K562 (cell line): ENCODE measurements around the gene CYLD. TPM values are rescaled to one million over a fixed set of nuclear protein-coding genes. Genes with fewer than 3 reads are reported as not detected.

Experiments
- FOXM1 ChIP-seq, 2 experiments: fragments of 450-650 bp in 1 of 2; sonication (generic) in 1 of 2; formaldehyde crosslinking in 1 of 2; IDR thresholded peaks; 2 replicates each; pipeline versions ENCODE4 v1.6.1 to v1.9.0; 2017 to 2022; ENCODE audit warnings: low read depth in 2 of 2, mild to moderate bottlenecking in 2 of 2, missing genetic modification reagents in 1 of 2, moderate library complexity in 1 of 2
- HMG20B ChIP-seq: fragments of 250-450 bp; sonication (Bioruptor Pico); IDR thresholded peaks from 2 replicates; pipeline ENCODE4 v1.5.0; 2021; ENCODE audit warnings: mild to moderate bottlenecking
- HNRNPL ChIP-seq: fragments of 200-400 bp; formaldehyde crosslinking; IDR thresholded peaks from 2 replicates; pipeline ENCODE4 v1.6.1; 2017; ENCODE audit warnings: low read depth, mild to moderate bottlenecking, low read length
- KDM5B ChIP-seq: fragments of 200-600 bp; sonication (generic); IDR thresholded peaks from 2 replicates; pipeline ENCODE4 v1.6.1; 2012; ENCODE audit warnings: low read depth, mild to moderate bottlenecking, moderate library complexity, low read length, control low read depth, inconsistent platforms; ENCODE audit not compliant: insufficient replicate concordance
- NFE2L1 ChIP-seq: fragments of 450-650 bp; IDR thresholded peaks from 2 replicates; pipeline ENCODE4 v1.6.1; 2016; ENCODE audit warnings: missing genetic modification characterization, low read depth, mild to moderate bottlenecking, missing compliant biosample characterization, moderate library complexity, borderline replicate concordance
- NR2F6 ChIP-seq: fragments of 450-650 bp; formaldehyde crosslinking; IDR thresholded peaks from 2 replicates; pipeline ENCODE4 v1.4.0; 2020; ENCODE audit warnings: mild to moderate bottlenecking
- POLR2B ChIP-seq: fragments of 450-650 bp; IDR thresholded peaks from 2 replicates; pipeline ENCODE4 v1.6.1; 2018; ENCODE audit warnings: low read depth; ENCODE audit not compliant: partially characterized antibody
- POLR2H ChIP-seq: IDR thresholded peaks from 2 replicates; pipeline ENCODE4 v1.6.1; 2016; ENCODE audit warnings: missing genetic modification characterization, low read depth, mild to moderate bottlenecking, control low read depth, missing compliant biosample characterization, moderate library complexity
- POLR3A ChIP-seq: IDR thresholded peaks from 2 replicates; pipeline ENCODE4 v1.6.1; 2011; ENCODE audit warnings: borderline replicate concordance, mild to moderate bottlenecking, moderate library complexity; ENCODE audit not compliant: insufficient read length, insufficient read depth; ENCODE audit errors: extremely low read depth
- POLR3G ChIP-seq: IDR thresholded peaks from 2 replicates; pipeline ENCODE4 v1.6.1; 2011; ENCODE audit not compliant: insufficient read length, insufficient replicate concordance; ENCODE audit errors: extremely low read depth
- RNF2 ChIP-seq: sonication (generic); IDR thresholded peaks from 2 replicates; pipeline ENCODE4 v1.6.1; 2016
- SMARCA4 ChIP-seq: fragments of 450-650 bp; IDR thresholded peaks from 2 replicates; pipeline ENCODE4 v1.6.1; 2016
- TSC22D4 ChIP-seq: fragments of 450-650 bp; IDR thresholded peaks from 2 replicates; pipeline ENCODE4 v1.6.1; 2016; ENCODE audit warnings: missing genetic modification characterization, missing biosample characterization, control low read depth
- YBX1 ChIP-seq: fragments of 450-650 bp; IDR thresholded peaks from 2 replicates; pipeline ENCODE4 v1.7.1; 2016; ENCODE audit warnings: mild to moderate bottlenecking
- ZBTB1 ChIP-seq: sonication (generic); formaldehyde crosslinking; IDR thresholded peaks from 2 replicates; pipeline ENCODE4 v1.8.1; 2023; ENCODE audit warnings: missing genetic modification reagents, low read depth, mild to moderate bottlenecking, borderline replicate concordance
- ZNF124 ChIP-seq: sonication (generic); formaldehyde crosslinking; IDR thresholded peaks from 2 replicates; pipeline ENCODE4 v1.8.1; 2022; ENCODE audit warnings: missing genetic modification reagents
- ZNF143 ChIP-seq: sonication (generic); formaldehyde crosslinking; IDR thresholded peaks from 2 replicates; pipeline ENCODE4 v1.9.0; 2022; ENCODE audit warnings: mild to moderate bottlenecking, missing genetic modification reagents
- ZNF175 ChIP-seq: fragments of 200-800 bp; sonication (Bioruptor generic); IDR thresholded peaks from 2 replicates; pipeline ENCODE4 v1.6.1; 2016; ENCODE audit warnings: low read depth, mild to moderate bottlenecking, missing genetic modification characterization, missing compliant biosample characterization
- ZNF311 ChIP-seq: fragments of 250-450 bp; sonication (Bioruptor Pico); IDR thresholded peaks from 2 replicates; pipeline ENCODE4 v1.4.0; 2020; ENCODE audit warnings: mild to moderate bottlenecking, moderate library complexity
- polyA plus RNA-seq, 8 experiments: library from polyadenylated mRNA; depleted of rRNA in 4 of 8; stranded (reverse) in 5 of 8; unstranded in 3 of 8; fragments of >200 nt; fragmentation: Nextera tagmentation in 2 of 8; fragmentation: Illumina TruSeq in 1 of 8; extraction: Ambion mirVana in 2 of 8; extraction: Trizol in 1 of 8; gene quantifications; 2 replicates each; pipeline versions ENCODE4 v1.2.1 to v1.2.3, GENCODE V29; 2011 to 2014; ENCODE audit warnings: inconsistent platforms in 1 of 8, missing spikeins in 1 of 8
- total RNA-seq, 7 experiments: library from RNA; depleted of rRNA in 6 of 7; stranded (reverse); fragments of >200 nt in 6 of 7; fragmentation: Illumina TruSeq in 2 of 7; extraction: Trizol in 2 of 7; gene quantifications; 2 replicates each; pipeline versions ENCODE4 v1.2.1 to v1.2.3, GENCODE V29; 2011 to 2021; ENCODE audit warnings: low replicate concordance in 1 of 7
- TF ChIP-seq, protein P1 (sequence below): sonication (generic); IDR thresholded peaks from 2 replicates; pipeline ENCODE4 v1.6.1; 2016
- TF ChIP-seq, protein P2 (sequence below), 2 experiments: IDR thresholded peaks in 1 of 2; conservative IDR thresholded peaks in 1 of 2; 2 replicates each; pipeline ENCODE4 v1.6.1; 2016; ENCODE audit warnings: low read depth in 2 of 2, mild to moderate bottlenecking in 1 of 2, missing compliant biosample characterization in 1 of 2, missing genetic modification characterization in 1 of 2, moderate library complexity in 1 of 2
- TF ChIP-seq, protein P3 (sequence below), 2 experiments: fragments of 450-650 bp in 1 of 2; sonication (generic) in 1 of 2; formaldehyde crosslinking in 1 of 2; IDR thresholded peaks in 1 of 2; conservative IDR thresholded peaks in 1 of 2; 2 replicates each; pipeline versions ENCODE4 v1.6.1 to v1.8.1; 2016 to 2023; ENCODE audit warnings: mild to moderate bottlenecking in 2 of 2, moderate library complexity in 2 of 2, inconsistent platforms in 1 of 2, missing genetic modification reagents in 1 of 2

CYLD gene
- total and polyA plus RNA-seq, 9 of the 15 experiments (the other 6 are each of a cell fraction or from before 2014, with no cell fraction given), result 3.4 to 7.4 (median 5.3) TPM

DNA sequence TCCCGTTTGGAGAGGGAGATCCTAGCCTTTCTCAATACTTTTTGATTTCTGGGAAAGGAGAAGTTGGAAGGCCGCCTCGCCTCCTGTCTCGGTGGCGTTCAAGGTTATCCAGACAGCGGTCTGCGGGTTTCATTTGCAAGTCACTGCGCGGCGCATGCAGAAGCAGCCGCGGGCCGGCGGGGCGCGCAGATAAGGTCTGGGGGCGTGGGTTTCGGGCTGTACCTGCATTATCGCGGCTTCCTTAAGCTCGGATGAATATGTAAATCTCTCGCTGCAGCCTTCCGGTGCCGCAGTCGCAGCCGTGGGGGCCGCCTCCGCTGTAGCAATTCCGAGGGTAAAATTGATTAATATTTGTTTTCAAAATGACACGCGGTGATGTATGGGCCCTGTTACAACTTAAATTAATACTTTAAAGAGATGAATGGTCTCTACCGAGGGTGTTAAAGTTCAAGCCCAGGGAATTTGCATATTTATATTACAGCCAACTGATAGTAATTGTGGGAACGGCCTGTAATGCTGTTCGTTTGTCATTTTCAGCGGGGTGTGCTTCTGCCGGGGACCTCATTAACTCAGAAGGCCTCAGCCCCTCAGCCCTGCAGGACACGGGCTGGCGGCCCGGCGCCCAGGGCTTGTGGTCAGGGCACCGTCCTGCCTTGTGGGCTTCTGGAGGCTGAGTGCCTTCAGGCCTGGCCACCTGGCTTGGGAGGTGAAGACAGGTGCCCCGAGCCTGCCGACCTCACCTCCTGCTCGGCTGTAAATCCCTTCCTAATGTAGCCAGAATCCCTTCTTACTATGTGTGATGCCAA, 99.4 kb downstream of the CYLD start (continued):
- no peak for TF ChIP-seq NFE2L1 (tag)
- no peak for TF ChIP-seq ZNF175 (CRISPR knock-in tag)
- TF ChIP-seq POLR2B, result no peak
- peak; percentile 75 for TF ChIP-seq RNF2
- TF ChIP-seq TSC22D4, result no peak
- TF ChIP-seq POLR3A, result no peak
- TF ChIP-seq, protein P1, sequence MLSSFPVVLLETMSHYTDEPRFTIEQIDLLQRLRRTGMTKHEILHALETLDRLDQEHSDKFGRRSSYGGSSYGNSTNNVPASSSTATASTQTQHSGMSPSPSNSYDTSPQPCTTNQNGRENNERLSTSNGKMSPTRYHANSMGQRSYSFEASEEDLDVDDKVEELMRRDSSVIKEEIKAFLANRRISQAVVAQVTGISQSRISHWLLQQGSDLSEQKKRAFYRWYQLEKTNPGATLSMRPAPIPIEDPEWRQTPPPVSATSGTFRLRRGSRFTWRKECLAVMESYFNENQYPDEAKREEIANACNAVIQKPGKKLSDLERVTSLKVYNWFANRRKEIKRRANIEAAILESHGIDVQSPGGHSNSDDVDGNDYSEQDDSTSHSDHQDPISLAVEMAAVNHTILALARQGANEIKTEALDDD, result no peak
- TF ChIP-seq FOXM1 (IDR thresholded peaks at IDR 0.05; ENCODE audit: low read depth), result peak; percentile 73
- no peak for TF ChIP-seq FOXM1 (CRISPR knock-in tag; IDR thresholded peaks at IDR 0.05; ENCODE audit: low read depth)
- peak; percentile 87 for TF ChIP-seq SMARCA4
- no peak for TF ChIP-seq ZNF124
- no peak for TF ChIP-seq POLR3G
- TF ChIP-seq NR2F6 (CRISPR knock-in tag), result no peak
- no peak for TF ChIP-seq ZNF143 (CRISPR knock-in tag)
- TF ChIP-seq, protein P2, sequence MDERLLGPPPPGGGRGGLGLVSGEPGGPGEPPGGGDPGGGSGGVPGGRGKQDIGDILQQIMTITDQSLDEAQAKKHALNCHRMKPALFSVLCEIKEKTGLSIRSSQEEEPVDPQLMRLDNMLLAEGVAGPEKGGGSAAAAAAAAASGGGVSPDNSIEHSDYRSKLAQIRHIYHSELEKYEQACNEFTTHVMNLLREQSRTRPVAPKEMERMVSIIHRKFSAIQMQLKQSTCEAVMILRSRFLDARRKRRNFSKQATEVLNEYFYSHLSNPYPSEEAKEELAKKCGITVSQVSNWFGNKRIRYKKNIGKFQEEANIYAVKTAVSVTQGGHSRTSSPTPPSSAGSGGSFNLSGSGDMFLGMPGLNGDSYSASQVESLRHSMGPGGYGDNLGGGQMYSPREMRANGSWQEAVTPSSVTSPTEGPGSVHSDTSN (CRISPR knock-in tag; IDR thresholded peaks at IDR 0.05; ENCODE audit: low read depth), result no peak
- TF ChIP-seq, protein P2 (tag; conservative IDR thresholded peaks at IDR 0.05; ENCODE audit: low read depth), result no peak
- TF ChIP-seq YBX1, result no peak
- no peak for TF ChIP-seq ZNF311 (CRISPR knock-in tag)
- no peak for TF ChIP-seq POLR2H
- TF ChIP-seq KDM5B, result no peak
- TF ChIP-seq, protein P3, sequence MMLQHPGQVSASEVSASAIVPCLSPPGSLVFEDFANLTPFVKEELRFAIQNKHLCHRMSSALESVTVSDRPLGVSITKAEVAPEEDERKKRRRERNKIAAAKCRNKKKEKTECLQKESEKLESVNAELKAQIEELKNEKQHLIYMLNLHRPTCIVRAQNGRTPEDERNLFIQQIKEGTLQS (IDR thresholded peaks at IDR 0.05), result peak; percentile 12; the same call in 1 of the 2 replicates
- TF ChIP-seq, protein P3 (CRISPR knock-in tag; conservative IDR thresholded peaks at IDR 0.05), result no peak
- TF ChIP-seq HNRNPL, result no peak
- TF ChIP-seq ZBTB1 (CRISPR knock-in tag), result peak; percentile 60; the same call in 1 of the 2 replicates
- TF ChIP-seq HMG20B (CRISPR knock-in tag), result no peak
